HG03432 (cell line): Measurements from ENCODE around the gene GSTP1.
"Not testable (repeated sequence)": the region's sequence is repeated elsewhere in the genome, so short reads cannot be mapped to it uniquely, and the experiment has no call there.

Source experiments
- ATAC-seq: cut with Tn5 transposase; IDR thresholded peaks from one replicate; pipeline ENCODE4 v1.9.1; 2021; ENCODE audit warnings: mild to moderate bottlenecking, moderate library complexity; ENCODE audit not compliant: unreplicated experiment

The GSTP1 gene

DNA sequence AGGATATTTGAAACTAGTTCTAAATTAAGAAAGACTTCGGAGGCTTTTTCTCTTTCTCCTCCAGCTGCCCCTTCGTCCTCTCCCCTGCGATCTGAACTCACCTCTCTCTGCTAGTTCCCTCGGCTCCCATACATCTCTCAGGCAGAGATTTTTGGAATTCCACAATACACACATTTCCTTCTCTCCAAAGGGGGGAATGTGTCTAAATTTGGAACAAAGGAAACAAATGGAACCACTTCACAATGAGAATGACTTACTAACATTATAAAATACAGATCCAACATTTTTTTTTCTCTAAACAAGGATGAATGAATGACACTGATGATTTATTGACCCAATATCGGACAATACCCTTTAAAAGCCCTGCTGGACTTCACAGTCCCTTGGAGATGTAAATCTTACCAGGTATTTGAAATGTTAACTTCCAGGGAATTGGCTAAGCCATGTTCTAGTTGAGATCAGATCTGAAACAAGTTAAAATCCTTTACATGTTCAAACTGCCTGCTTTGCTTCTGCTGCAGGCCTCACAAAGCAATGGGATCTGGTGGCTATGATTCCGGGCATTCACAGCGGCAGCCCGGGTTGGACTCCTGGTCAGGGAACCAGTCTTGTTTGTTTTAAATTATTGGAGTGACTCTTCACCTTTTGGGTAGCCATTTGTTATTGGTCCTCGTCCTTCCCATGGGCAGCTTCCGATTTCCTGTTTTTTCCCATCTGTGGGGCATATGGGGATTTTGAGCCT, 20.5 kb upstream of the GSTP1 start:
- ATAC-seq = no peak

DNA sequence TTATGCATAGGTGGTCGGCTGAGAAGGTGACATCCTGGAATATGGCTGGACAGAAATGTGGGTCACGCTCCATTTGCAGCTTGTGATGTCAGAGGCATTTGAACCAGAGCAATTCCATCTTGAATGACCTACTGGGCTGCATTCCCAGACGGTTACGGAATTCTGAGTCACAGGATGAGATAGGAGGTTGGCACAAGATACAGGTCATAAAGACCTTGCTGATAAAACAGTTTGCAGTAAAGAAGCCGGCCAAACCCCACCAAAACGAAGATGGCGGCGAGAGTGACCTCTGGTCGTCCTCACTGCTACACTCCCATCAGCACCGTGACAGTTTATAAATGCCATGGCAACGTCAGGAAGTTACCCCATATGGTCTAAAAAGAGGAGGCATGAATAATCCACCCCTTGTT, 19.9 kb upstream of the GSTP1 start:
- ATAC-seq = not testable (repeated sequence)

GRCh38 chr11:67564230-67564629, 19.4 kb upstream of the GSTP1 start:
- ATAC-seq = no peak

GRCh38 chr11:67571443-67571842, 12.2 kb upstream of the GSTP1 start:
- ATAC-seq = no peak

DNA sequence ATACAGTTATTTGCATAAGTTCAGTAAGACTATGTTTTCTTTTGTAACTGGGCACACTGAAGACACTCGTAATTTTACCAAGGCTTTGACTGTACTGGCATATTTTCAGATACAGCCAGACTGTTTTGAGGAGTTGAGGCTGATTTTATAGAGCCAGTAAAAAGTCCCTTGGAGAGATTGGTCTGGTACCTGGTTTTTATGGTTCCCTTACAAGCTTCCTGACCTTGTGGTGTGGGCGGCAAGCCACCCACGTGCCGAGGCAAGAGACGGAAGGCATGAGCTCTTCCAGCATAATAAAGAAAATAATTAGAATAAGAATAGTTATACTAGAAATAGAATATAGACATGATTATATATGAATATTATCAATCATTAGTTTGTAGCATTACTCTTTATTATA, 11.3 kb upstream of the GSTP1 start:
- no peak for ATAC-seq

- ATAC-seq = no peak
Measured at GRCh38 chr11:67572747-67573419, 10.7 kb upstream of the GSTP1 start.

GRCh38 chr11:67574938-67575337, 8.7 kb upstream of the GSTP1 start:
- no peak for ATAC-seq

DNA sequence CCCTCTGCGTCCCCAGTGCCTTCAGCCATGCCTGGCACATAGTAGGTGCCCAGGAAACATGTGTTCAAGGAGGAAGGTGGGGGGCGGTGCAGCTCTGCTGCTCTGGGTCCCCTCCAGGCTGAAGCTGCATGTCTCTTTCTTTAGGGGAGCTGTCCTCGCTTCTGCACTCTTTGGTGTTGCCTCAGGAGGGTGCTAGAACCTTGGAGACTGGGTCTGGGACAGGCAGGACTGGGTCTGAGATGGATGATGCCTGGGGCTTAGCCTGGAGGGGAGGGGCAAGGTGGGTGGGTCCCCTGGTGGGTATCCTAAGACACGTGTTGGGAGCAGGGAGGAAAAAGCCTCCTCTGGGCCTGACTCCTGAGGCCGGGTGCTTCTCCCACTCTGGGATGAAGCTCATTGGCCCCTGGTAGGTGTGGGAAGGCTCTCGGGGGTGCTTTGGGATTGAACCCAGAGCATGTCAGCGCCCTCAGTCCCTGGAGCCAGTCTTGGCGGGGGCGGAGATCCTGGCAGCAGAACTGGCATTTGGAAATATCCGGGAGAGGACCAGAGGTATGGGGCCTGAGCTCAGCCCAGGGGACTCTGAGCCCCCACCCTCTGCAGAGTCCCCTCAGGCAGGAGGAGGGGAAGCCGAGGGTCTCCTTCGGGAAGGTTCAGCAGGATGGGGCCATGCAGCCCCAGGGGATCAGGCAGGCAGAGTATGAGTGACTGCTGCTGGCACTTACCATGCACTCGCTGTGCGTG, 6.7 kb upstream of the GSTP1 start:
- no peak for ATAC-seq

- ATAC-seq = no peak
Measured at GRCh38 chr11:67577951-67578350, 5.7 kb upstream of the GSTP1 start.

- no peak for ATAC-seq
Measured at GRCh38 chr11:67581469-67581868, 2.1 kb upstream of the GSTP1 start.

- no peak for ATAC-seq
Measured at GRCh38 chr11:67582011-67582410, 1.6 kb upstream of the GSTP1 start.

GRCh38 chr11:67584205-67584880, 731 bp downstream of the GSTP1 start:
- no peak for ATAC-seq

GRCh38 chr11:67584881-67585873, 1.6 kb downstream of the GSTP1 start:
- ATAC-seq = no peak

- no peak for ATAC-seq
Measured at GRCh38 chr11:67585911-67586310, 2.3 kb downstream of the GSTP1 start.

DNA sequence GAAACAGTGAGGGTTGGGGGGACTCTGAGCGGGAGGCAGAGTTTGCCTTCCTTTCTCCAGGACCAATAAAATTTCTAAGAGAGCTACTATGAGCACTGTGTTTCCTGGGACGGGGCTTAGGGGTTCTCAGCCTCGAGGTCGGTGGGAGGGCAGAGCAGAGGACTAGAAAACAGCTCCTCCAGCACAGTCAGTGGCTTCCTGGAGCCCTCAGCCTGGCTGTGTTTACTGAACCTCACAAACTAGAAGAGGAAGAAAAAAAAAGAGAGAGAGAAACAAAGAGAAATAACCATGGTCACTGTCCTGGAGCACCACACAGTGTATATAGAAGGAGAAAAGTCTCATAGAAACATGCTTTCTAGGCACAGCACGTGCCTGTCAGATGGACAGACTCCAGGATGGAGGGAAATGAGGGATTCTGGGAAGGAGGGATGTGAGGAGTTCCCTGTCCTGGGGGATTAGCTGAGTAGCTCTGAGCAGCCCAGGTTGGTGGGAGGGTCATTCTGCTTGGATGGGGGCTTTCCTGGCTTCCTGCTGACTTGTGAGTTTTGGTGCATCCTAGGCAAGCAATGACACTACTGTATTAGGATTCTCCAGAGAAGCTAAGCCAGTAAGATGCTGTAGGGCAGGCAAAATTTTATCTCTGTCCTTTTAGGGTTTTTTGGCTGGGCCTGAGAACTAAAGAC, 3.1 kb downstream of the GSTP1 start:
- ATAC-seq = no peak

- ATAC-seq = peak; percentile 23
Measured at GRCh38 chr11:67588136-67588503, 4.5 kb downstream of the GSTP1 start.

- ATAC-seq = not testable (repeated sequence)
Measured at GRCh38 chr11:67588899-67589415, 5.3 kb downstream of the GSTP1 start.

DNA sequence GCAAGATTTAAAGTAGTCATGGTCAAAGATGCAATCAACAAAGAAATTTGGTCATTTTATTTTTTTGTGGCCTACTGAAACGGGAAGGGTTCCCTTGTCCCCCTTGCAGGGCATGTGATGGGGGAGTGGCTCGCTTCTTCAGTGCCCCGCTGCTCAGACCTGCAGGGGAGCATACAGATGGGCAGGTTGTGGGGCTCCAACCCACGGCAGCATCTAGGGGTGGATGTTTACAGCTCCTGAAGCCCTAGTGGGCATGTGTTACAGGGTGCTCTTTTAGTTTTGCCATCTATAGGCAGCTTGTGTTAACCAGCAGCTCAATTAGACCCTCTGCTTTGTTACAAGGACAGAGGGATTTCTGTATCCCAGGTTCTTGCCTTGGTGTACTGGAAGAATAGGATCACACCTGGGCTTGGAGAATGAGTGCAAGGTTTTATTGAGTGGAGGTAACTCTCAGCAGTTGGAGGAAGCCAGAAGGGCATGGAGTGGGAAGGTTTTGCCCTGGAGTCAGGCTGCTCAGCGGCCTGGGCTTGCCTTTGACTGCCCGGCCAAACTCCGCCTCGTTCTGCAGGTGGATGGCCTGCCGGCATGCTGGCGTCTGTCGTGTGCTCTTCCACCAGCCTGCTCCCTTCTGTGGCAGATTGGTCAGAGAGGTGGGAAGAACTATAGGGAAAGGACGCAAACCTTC, 9.4 kb downstream of the GSTP1 start:
- ATAC-seq = no peak

DNA sequence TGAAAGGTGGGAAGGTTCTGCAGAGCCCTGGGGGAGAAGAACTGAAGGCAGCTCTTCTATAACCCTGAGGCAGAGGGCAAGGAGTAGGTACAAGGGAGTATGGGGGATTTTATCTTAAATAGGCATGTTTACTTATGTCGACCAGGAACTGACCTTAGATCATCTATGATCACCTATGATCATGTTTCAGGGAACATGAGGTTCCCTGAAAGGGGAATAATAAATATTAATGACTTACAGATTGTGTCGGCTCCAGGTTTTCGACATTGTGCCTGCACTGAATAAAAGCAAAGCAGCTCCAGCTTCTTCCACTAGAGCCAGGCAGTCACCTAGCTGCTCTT, 9.9 kb downstream of the GSTP1 start:
- ATAC-seq = no peak
